ENCODE measurements around the gene VPS9D1.
"Not testable (repeated sequence)": the region's sequence is repeated elsewhere in the genome, so short reads cannot be mapped to it uniquely, and the experiment has no call there.

DNA sequence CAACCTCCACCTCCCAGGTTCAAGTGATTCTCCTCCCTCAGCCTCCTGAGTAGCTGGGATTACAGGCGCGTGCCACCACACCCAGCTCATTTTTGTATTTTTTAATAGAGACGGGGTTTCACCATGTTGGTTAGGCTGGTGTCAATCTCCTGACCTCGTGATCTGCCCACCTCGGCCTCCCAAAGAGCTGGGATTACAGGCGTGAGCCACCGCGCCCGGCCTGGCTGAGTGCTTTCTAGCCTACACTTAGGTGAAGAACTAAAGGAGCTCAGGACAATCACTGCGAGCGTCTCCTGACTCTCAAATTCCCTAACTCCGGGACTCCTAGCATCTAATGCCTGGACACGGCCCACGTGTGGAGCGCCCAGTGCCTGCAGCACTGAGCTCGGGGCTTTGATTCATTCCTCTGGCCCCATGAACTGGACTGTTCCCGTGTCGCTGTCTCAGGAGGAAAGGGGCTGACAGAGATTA, 21.0 kb downstream of the VPS9D1 start:
- TF ChIP-seq EZH2 (IDR thresholded peaks at IDR 0.05; ENCODE audit: insufficient read depth, poor library complexity, severe bottlenecking); EZH2phosphoT487 (IDR thresholded peaks at IDR 0.05; ENCODE audit: insufficient read depth, low read depth): not testable (repeated sequence)
